Smooth muscle cell (in vitro differentiated cells): ENCODE results near the gene C1QL2. TPM values are rescaled to one million over a fixed set of nuclear protein-coding genes. Genes with fewer than 3 reads are reported as not detected.

ENCODE experiments used
- DNase-seq: peaks from one replicate; lab custom pipeline; 2025; ENCODE audit not compliant: unreplicated experiment; lab: John Stamatoyannopoulos, UW
- H2AFZ ChIP-seq: fragments of 200-600 bp; sonication (generic); 2 replicates; pipeline ENCODE4 v1.6.0; 2016; ENCODE audit warnings: antibody characterized with exemption, low read depth, mild to moderate bottlenecking
- H3F3A ChIP-seq: fragments of 200-600 bp; sonication (generic); 2 replicates; pipeline ENCODE4 v1.6.0; 2017; ENCODE audit warnings: antibody characterized with exemption, low read depth
- H3K27ac ChIP-seq: fragments of 200-600 bp; sonication (generic); 2 replicates; pipeline ENCODE4 v1.5.1; 2016; ENCODE audit warnings: low read depth, mild to moderate bottlenecking
- H3K27me3 ChIP-seq: fragments of 200-600 bp; sonication (generic); 2 replicates; pipeline ENCODE4 v1.6.1; 2016; ENCODE audit warnings: low read depth, mild to moderate bottlenecking
- H3K36me3 ChIP-seq: fragments of 200-600 bp; sonication (generic); 2 replicates; pipeline ENCODE4 v1.5.1; 2016; ENCODE audit warnings: low read depth
- H3K4me1 ChIP-seq: fragments of 200-600 bp; sonication (generic); 2 replicates; pipeline ENCODE4 v1.5.1; 2016; ENCODE audit warnings: low read depth
- H3K4me2 ChIP-seq: fragments of 200-600 bp; sonication (generic); 2 replicates; pipeline ENCODE4 v1.6.0; 2016; ENCODE audit warnings: mild to moderate bottlenecking
- H3K4me3 ChIP-seq: fragments of 200-600 bp; sonication (generic); 2 replicates; pipeline ENCODE4 v1.5.1; 2016; ENCODE audit warnings: mild to moderate bottlenecking
- H3K79me2 ChIP-seq: fragments of 200-600 bp; sonication (generic); 2 replicates; pipeline ENCODE4 v1.6.0; 2016; ENCODE audit warnings: low read depth, mild to moderate bottlenecking
- H3K9ac ChIP-seq: fragments of 200-600 bp; sonication (generic); 2 replicates; pipeline ENCODE4 v1.6.0; 2016; ENCODE audit warnings: low read depth
- H3K9me3 ChIP-seq: fragments of 200-600 bp; sonication (generic); replicated peaks from 2 replicates; pipeline ENCODE4 v1.5.1; 2016; ENCODE audit warnings: low read depth
- H4K20me1 ChIP-seq: fragments of 200-600 bp; sonication (generic); 2 replicates; pipeline ENCODE4 v1.6.0; 2016; ENCODE audit warnings: low read depth
- WGBS: methylation state at CpG from one replicate; pipeline ENCODE4 v1.1.7; 2016; ENCODE audit warnings: low lambda C conversion rate; 5-methylcytosine and 5-hydroxymethylcytosine counted together
- polyA plus RNA-seq: library from polyadenylated mRNA; unstranded; fragments of >200 nt; fragmentation: Nextera tagmentation; extraction: Ambion mirVana; gene quantifications from 2 replicates; pipeline ENCODE4 v1.2.1, GENCODE V29; 2016
- total RNA-seq: library from RNA; depleted of rRNA; stranded (reverse); fragments of >200 nt; gene quantifications from 2 replicates; pipeline ENCODE4 v1.2.3, GENCODE V29; 2014
- TF ChIP-seq, protein P1 (sequence below): fragments of 200-600 bp; sonication (generic); IDR thresholded peaks from 2 replicates; pipeline ENCODE4 v1.5.1; 2017; ENCODE audit warnings: borderline replicate concordance, mild to moderate bottlenecking, antibody characterized with exemption; ENCODE audit not compliant: insufficient read depth, poor library complexity, severe bottlenecking

Gene C1QL2
- total and polyA plus RNA-seq, 2 experiments from 2014 or later = not detected

GRCh38 chr2:119196301-119197125 is 38.0 kb upstream of the C1QL2 start:
- Histone ChIP-seq H3K4me2 (no peak overlapping the region), H3F3A (peaks cover 2% of the 10 kb centered on the region), H3K36me3 (no peaks in the 10 kb centered on the region), H3K79me2 (no peaks in the 10 kb centered on the region), H3K4me1 (peaks cover 7% of the 10 kb centered on the region), H3K27me3 (peaks cover 8% of the 10 kb centered on the region), H3K9me3 (no peaks in the 10 kb centered on the region), H3K9ac (no peak overlapping the region), H3K27ac (no peak overlapping the region), H3K4me3 (no peak overlapping the region), H4K20me1 (no peaks in the 10 kb centered on the region), H2AFZ (no peak overlapping the region)
- 40% methylated on average over 7 of the region's 7 CpGs for WGBS
- DNase-seq = no peak
- TF ChIP-seq, protein P1, sequence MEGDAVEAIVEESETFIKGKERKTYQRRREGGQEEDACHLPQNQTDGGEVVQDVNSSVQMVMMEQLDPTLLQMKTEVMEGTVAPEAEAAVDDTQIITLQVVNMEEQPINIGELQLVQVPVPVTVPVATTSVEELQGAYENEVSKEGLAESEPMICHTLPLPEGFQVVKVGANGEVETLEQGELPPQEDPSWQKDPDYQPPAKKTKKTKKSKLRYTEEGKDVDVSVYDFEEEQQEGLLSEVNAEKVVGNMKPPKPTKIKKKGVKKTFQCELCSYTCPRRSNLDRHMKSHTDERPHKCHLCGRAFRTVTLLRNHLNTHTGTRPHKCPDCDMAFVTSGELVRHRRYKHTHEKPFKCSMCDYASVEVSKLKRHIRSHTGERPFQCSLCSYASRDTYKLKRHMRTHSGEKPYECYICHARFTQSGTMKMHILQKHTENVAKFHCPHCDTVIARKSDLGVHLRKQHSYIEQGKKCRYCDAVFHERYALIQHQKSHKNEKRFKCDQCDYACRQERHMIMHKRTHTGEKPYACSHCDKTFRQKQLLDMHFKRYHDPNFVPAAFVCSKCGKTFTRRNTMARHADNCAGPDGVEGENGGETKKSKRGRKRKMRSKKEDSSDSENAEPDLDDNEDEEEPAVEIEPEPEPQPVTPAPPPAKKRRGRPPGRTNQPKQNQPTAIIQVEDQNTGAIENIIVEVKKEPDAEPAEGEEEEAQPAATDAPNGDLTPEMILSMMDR = no peak

GRCh38 chr2:119195887-119196286 is 37.3 kb upstream of the C1QL2 start:
- WGBS = 44% methylated on average over 2 of the region's 2 CpGs
- no peaks in the 10 kb centered on the region for H3K36me3 ChIP-seq
- TF ChIP-seq, protein P1 = no peak
- no peak overlapping the region for H3K4me2 ChIP-seq
- no peak overlapping the region for H3K27ac ChIP-seq
- no peak overlapping the region for H2AFZ ChIP-seq
- H3K9me3 ChIP-seq = no peaks in the 10 kb centered on the region
- H3K27me3 ChIP-seq = peaks cover 5% of the 10 kb centered on the region
- no peak overlapping the region for H3K9ac ChIP-seq
- H3K4me1 ChIP-seq = peaks cover 7% of the 10 kb centered on the region
- H3K4me3 ChIP-seq = no peak overlapping the region
- DNase-seq = no peak
- no peaks in the 10 kb centered on the region for H3K79me2 ChIP-seq
- no peaks in the 10 kb centered on the region for H4K20me1 ChIP-seq
- peaks cover 2% of the 10 kb centered on the region for H3F3A ChIP-seq

DNA sequence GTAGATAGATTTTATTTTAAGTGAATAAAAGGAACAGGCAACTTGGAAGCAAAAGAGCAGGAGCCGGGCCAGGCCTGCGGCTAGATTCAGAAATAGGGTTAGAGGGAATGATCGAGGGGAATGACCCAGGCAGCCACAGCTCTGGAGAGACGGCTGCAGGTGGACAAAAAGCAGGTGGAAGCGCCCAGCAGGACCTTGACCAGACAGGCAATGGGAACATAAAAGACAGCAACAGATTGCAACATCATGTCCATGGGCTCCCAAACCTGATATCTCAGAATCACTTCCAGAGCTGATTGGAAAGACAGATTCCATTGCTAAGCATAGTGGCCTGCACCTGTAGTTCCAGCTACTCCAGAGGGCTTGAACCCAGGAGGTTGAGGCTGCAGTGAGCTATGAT is 36.5 kb upstream of the C1QL2 start:
- Histone ChIP-seq H3K9me3 (no peaks in the 10 kb centered on the region), H4K20me1 (no peaks in the 10 kb centered on the region), H3K4me2 (no peak overlapping the region), H2AFZ (no peak overlapping the region), H3K9ac (no peak overlapping the region), H3K27me3 (peaks cover 3% of the 10 kb centered on the region), H3F3A (peaks cover 2% of the 10 kb centered on the region), H3K27ac (no peak overlapping the region), H3K79me2 (no peaks in the 10 kb centered on the region), H3K36me3 (no peaks in the 10 kb centered on the region), H3K4me3 (no peak overlapping the region), H3K4me1 (peaks cover 7% of the 10 kb centered on the region)
- 88% methylated on average over 5 of the region's 5 CpGs for WGBS
- no peak for DNase-seq
- TF ChIP-seq, protein P1 = no peak

- Histone ChIP-seq H3K9me3 (no peaks in the 10 kb centered on the region), H3K9ac (no peak overlapping the region), H3K79me2 (no peaks in the 10 kb centered on the region), H3K27ac (no peak overlapping the region), H4K20me1 (no peaks in the 10 kb centered on the region), H3K4me3 (no peak overlapping the region), H3K36me3 (no peaks in the 10 kb centered on the region), H3K4me2 (no peak overlapping the region), H2AFZ (no peak overlapping the region), H3K27me3 (peaks cover 10% of the 10 kb centered on the region), H3K4me1 (peaks cover 7% of the 10 kb centered on the region), H3F3A (no peaks in the 10 kb centered on the region)
- TF ChIP-seq, protein P1 = no peak
- WGBS = 82% methylated on average over 6 of the region's 6 CpGs
- DNase-seq = no peak
These were observed 34.3 kb upstream of the C1QL2 start for GRCh38 chr2:119192893-119193292.
